T-helper 2 cell (primary cell): ENCODE results near the gene PCDHGA7.
"Not testable (repeated sequence)": the region's sequence is repeated elsewhere in the genome, so short reads cannot be mapped to it uniquely, and the experiment has no call there.

Experiments
- DNase-seq, 5 experiments: peaks; one replicate each; pipeline versions ENCODE4 v3.0.0 to v3.0.0-alpha.2; 2012 to 2022

Gene PCDHGA7

DNA sequence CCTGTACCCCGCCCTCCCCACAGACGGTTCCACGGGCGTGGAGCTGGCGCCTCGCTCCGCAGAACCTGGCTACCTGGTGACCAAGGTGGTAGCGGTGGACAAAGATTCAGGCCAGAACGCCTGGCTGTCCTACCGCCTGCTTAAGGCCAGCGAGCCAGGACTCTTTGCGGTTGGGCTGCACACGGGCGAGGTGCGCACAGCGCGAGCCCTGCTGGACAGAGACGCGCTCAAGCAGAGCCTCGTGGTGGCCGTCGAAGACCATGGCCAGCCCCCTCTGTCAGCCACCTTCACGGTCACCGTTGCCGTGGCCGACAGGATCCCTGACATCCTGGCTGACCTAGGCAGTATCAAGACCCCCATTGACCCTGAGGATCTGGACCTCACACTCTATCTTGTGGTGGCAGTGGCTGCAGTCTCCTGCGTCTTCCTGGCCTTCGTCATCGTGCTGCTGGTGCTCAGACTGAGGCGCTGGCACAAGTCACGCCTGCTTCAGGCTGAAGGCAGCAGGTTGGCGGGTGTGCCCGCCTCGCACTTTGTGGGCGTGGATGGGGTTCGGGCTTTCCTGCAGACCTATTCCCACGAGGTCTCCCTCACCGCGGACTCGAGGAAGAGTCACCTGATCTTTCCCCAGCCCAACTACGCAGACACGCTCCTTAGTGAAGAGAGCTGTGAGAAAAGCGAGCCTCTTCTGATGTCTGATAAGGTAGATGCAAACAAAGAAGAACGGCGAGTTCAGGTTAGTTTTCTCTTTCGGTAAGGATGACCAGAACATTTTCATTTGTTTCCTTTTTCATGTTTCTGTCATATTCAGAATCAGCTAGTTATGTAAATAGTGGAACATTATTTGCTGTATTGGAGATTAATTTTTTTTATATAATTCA, 16.3 kb upstream of the PCDHGA7 start:
- no peak for DNase-seq

GRCh38 chr5:141369994-141370848, 12.3 kb upstream of the PCDHGA7 start, which contains the start of gene PCDHGB3:
Gene PCDHGB3, plus strand, starts transcription at chr5:141370242. Its CDS starts 153 bp downstream, at chr5:141370395.
- peak in 2 of 5 experiments; percentile 30 to 52 for DNase-seq

- no peak for DNase-seq
Measured at GRCh38 chr5:141371572-141372475, 10.7 kb upstream of the PCDHGA7 start.

DNA sequence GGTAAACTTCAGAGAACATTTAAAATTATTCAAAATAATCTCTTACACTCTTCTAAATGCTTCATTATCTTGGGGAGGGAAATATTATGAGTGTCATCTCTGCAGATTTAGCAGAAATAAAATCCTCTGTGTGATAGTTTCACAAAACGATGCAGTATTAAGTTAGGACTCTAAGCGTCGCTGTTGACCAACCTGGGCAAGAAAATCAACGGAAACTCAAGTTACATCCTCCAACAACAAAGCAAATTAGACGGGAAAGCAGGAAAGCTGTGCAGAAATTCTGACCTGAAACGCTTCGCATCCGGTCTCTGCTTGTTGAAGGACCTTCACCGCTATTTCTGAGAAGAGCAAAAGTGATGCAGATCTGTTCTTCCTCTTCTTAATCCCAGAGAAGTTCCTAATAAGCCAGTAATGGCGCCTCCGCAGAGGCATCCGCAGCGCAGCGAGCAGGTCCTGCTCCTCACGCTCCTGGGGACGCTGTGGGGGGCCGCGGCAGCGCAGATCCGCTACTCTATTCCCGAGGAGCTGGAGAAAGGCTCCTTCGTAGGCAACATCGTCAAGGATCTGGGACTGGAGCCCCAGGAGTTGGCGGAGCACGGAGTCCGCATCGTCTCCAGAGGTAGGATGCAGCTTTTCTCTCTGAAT, 8.7 kb upstream of the PCDHGA7 start, which contains the start of gene PCDHGA6:
TSS of gene PCDHGA6 (plus strand) at position 219 of the 645 bp plus-strand sequence. CDS start at position 412, 193 bp downstream.
- no peak for DNase-seq

GRCh38 chr5:141374627-141375026, 7.9 kb upstream of the PCDHGA7 start:
- no peak for DNase-seq

DNA sequence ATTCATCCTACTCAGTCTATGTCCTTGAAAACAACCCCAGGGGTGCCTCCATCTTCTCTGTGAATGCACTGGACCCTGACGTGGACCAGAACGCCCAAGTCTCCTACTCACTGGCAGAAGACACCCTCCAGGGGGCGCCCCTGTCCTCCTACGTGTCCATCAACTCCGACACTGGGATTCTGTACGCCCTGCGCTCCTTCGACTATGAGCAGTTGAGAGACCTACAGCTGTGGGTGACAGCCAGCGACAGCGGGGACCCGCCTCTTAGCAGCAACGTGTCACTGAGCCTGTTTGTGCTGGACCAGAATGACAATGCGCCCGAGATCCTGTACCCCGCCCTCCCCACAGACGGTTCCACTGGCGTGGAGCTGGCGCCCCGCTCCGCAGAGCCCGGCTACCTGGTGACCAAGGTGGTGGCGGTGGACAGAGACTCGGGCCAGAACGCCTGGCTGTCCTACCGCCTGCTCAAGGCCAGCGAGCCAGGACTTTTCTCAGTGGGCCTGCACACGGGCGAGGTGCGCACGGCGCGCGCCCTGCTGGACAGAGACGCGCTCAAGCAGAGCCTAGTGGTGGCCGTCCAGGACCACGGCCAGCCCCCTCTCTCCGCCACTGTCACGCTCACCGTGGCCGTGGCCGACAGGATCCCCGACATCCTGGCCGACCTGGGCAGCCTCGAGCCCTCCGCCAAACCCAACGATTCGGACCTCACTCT, 6.9 kb upstream of the PCDHGA7 start:
- DNase-seq, result not testable (repeated sequence)

DNA sequence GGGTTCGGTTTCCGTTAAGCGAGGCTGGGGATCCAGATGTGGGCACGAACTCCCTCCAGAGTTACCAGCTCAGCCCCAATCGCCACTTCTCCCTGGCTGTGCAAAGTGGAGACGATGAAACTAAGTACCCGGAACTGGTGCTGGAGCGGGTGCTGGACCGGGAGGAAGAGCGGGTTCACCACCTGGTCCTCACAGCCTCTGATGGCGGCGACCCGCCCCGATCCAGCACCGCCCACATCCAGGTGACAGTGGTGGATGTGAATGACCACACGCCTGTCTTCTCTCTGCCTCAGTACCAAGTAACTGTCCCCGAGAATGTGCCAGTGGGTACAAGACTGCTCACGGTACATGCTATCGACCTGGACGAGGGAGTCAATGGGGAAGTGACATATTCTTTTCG, 803 bp downstream of the PCDHGA7 start:
- no peak for DNase-seq

DNA sequence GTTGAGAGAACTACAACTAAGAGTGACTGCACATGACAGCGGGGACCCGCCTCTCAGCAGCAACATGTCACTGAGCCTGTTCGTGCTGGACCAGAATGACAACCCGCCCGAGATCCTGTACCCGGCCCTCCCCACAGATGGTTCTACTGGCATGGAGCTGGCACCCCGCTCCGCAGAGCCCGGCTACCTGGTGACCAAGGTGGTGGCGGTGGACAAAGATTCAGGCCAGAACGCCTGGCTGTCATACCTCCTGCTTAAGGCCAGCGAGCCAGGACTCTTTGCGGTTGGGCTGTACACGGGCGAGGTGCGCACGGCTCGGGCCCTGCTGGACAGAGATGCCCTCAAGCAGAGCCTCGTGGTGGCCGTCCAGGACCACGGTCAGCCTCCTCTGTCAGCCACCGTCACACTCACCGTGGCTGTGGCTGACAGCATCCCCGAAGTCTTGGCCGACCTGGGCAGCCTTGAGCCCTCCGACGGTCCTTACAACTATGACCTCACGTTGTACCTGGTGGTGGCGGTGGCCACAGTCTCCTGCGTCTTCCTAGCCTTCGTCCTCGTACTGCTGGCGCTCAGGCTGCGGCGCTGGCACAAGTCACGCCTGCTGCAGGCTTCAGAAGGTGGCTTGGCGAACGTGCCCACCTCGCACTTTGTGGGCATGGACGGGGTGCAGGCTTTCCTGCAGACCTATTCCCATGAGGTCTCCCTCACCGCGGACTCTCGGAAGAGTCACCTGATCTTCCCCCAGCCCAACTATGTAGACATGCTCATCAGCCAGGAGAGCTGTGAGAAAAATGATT, 2.1 kb downstream of the PCDHGA7 start:
- no peak for DNase-seq

DNA sequence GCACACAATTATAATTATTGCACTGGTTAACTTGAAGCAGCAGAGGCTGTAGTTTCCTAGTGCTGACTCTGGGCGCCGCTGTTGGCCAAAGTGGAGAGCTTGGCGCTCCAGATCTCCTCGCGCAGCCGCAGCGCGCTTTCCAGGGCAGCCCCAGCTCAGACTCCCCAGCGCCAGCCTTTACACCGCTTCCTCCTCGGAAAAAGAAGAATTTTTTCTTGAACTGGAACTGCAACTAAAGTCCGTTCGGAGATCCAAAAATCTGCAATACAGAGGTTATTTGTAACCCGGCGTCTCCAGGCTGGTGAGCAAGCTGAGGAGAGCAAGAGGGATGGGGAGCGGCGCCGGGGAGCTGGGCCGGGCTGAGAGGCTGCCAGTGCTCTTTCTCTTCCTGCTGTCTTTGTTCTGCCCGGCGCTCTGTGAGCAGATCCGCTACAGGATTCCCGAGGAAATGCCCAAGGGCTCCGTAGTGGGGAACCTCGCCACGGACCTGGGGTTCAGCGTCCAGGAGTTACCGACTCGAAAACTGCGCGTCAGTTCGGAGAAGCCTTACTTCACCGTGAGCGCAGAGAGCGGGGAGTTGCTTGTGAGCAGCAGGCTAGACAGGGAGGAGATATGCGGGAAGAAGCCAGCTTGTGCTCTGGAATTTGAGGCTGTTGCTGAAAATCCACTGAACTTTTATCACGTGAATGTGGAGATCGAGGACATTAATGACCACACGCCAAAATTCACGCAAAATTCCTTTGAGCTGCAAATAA, 5.2 kb downstream of the PCDHGA7 start, which contains the start of gene PCDHGB4:
TSS of gene PCDHGB4 (plus strand) at position 142 of the 755 bp plus-strand sequence. CDS start at position 329, 187 bp downstream.
- DNase-seq, result peak in 1 of 5 experiments; percentile 30

DNA sequence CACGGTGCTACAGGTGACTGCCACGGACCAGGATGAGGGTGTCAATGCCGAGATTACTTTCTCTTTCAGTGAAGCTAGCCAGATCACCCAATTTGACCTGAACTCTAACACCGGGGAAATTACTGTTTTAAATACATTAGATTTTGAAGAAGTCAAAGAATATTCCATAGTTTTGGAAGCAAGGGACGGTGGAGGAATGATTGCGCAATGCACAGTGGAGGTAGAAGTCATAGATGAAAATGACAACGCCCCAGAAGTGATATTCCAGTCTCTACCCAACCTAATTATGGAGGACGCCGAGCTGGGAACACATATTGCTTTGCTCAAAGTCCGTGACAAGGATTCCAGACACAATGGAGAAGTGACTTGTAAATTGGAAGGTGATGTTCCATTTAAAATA, 6.1 kb downstream of the PCDHGA7 start:
- no peak for DNase-seq

- no peak for DNase-seq
Measured at GRCh38 chr5:141389153-141390042, 6.9 kb downstream of the PCDHGA7 start.

- peak in 1 of 5 experiments; percentile 14 for DNase-seq
Measured at GRCh38 chr5:141392429-141393198, 10.1 kb downstream of the PCDHGA7 start, which contains the start of gene PCDHGA8. Gene PCDHGA8, plus strand, starts transcription at chr5:141392633. Its CDS starts 181 bp downstream, at chr5:141392814.

GRCh38 chr5:141393267-141393666, 10.7 kb downstream of the PCDHGA7 start:
- DNase-seq, result no peak

GRCh38 chr5:141394401-141395187, 12.1 kb downstream of the PCDHGA7 start:
- not testable (repeated sequence) for DNase-seq

DNA sequence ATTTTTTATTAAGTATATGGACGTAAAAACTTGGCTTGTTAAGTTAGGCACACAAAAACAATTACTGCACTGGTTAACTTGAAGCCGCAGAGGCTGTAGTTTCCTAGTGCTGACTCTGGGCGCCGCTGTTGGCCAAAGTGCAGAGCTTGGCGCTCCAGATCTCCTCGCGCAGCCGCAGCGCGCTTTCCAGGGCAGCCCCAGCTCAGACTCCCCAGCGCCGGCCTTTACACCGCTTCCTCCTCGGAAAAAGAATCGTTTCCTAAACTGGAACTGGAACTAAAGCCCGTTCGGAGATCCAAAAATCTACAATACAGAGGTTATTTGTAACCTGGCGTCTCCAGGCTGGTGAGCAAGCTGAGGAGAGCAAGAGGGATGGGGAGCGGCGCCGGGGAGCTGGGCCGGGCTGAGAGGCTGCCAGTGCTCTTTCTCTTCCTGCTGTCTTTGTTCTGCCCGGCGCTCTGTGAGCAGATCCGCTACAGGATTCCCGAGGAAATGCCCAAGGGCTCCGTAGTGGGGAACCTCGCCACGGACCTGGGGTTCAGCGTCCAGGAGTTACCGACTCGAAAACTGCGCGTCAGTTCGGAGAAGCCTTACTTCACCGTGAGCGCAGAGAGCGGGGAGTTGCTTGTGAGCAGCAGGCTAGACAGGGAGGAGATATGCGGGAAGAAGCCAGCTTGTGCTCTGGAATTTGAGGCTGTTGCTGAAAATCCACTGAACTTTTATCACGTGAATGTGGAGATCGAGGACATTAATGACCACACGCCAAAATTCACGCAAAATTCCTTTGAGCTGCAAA, 15.4 kb downstream of the PCDHGA7 start, which contains the start of gene PCDHGB5:
TSS of gene PCDHGB5 (plus strand) at position 192 of the 796 bp plus-strand sequence. CDS start at position 373, 181 bp downstream.
- peak in 1 of 5 experiments; percentile 45 for DNase-seq
